HEK293 (cell line): Measurements from ENCODE around the gene SMIM5.

Experiments
- CTCF ChIP-seq: fragments of 450-650 bp; formaldehyde crosslinking; IDR thresholded peaks from 2 replicates; pipeline ENCODE4 v1.5.1; 2016; ENCODE audit warnings: missing biosample characterization, missing genetic modification characterization
- GLI2 ChIP-seq: fragments of 450-650 bp; formaldehyde crosslinking; IDR thresholded peaks from 2 replicates; pipeline ENCODE4; 2017; ENCODE audit warnings: missing biosample characterization, missing genetic modification characterization, low read depth, borderline replicate concordance
- MYNN ChIP-seq: fragments of 450-650 bp; formaldehyde crosslinking; IDR thresholded peaks from 2 replicates; pipeline ENCODE4 v1.5.1; 2016; ENCODE audit warnings: missing biosample characterization, missing genetic modification characterization, borderline replicate concordance
- REST ChIP-seq: fragments of 450-650 bp; formaldehyde crosslinking; IDR thresholded peaks from 2 replicates; pipeline ENCODE4 v1.5.1; 2016; ENCODE audit warnings: missing biosample characterization, missing genetic modification characterization
- SETDB1 ChIP-seq: IDR thresholded peaks from one replicate; pipeline ENCODE4 v1.6.1; 2017; ENCODE audit warnings: mild to moderate bottlenecking, low read length, moderate library complexity, mixed read lengths; ENCODE audit not compliant: insufficient read length
- TRIM28 ChIP-seq: IDR thresholded peaks from 2 replicates; pipeline ENCODE4 v1.6.1; 2011; ENCODE audit warnings: low read length, control low read depth, borderline replicate concordance
- YY1 ChIP-seq: fragments of 450-650 bp; formaldehyde crosslinking; IDR thresholded peaks from 2 replicates; pipeline ENCODE4 v1.5.1; 2018; ENCODE audit warnings: missing biosample characterization, missing genetic modification characterization
- ZNF10 ChIP-seq: fragments of 450-650 bp; formaldehyde crosslinking; IDR thresholded peaks from 2 replicates; pipeline ENCODE4 v1.5.1; 2017; ENCODE audit warnings: missing biosample characterization, missing genetic modification characterization
- ZNF121 ChIP-seq: fragments of 450-650 bp; formaldehyde crosslinking; IDR thresholded peaks from 2 replicates; pipeline ENCODE4 v1.5.1; 2016; ENCODE audit warnings: missing biosample characterization, missing genetic modification characterization
- ZNF16 ChIP-seq: fragments of 450-650 bp; formaldehyde crosslinking; IDR thresholded peaks from 2 replicates; pipeline ENCODE4 v1.5.1; 2016; ENCODE audit warnings: low read depth, missing biosample characterization, missing genetic modification characterization
- ZNF239 ChIP-seq: fragments of 450-650 bp; formaldehyde crosslinking; IDR thresholded peaks from 2 replicates; pipeline ENCODE4 v1.5.1; 2016; ENCODE audit warnings: missing biosample characterization, missing genetic modification characterization
- ZNF354C ChIP-seq: fragments of 450-650 bp; formaldehyde crosslinking; IDR thresholded peaks from 2 replicates; pipeline ENCODE4 v1.5.1; 2016; ENCODE audit warnings: missing biosample characterization, missing genetic modification characterization, low read depth, borderline replicate concordance

- TF ChIP-seq CTCF (tag by site-specific recombination) (no peak), TRIM28 (no peak), ZNF121 (no peak), MYNN (tag by site-specific recombination) (no peak), REST (tag by site-specific recombination) (no peak), ZNF16 (tag by site-specific recombination) (no peak), ZNF10 (tag by site-specific recombination) (no peak), ZNF239 (tag by site-specific recombination) (no peak), SETDB1 (no peak), GLI2 (tag by site-specific recombination) (no peak), ZNF354C (tag by site-specific recombination) (no peak), YY1 (tag by site-specific recombination) (no peak)
Observed at GRCh38 chr17:75603123-75603522, 30.1 kb upstream of the SMIM5 start.
